ENCODE data around the gene LHFPL6.

DNA sequence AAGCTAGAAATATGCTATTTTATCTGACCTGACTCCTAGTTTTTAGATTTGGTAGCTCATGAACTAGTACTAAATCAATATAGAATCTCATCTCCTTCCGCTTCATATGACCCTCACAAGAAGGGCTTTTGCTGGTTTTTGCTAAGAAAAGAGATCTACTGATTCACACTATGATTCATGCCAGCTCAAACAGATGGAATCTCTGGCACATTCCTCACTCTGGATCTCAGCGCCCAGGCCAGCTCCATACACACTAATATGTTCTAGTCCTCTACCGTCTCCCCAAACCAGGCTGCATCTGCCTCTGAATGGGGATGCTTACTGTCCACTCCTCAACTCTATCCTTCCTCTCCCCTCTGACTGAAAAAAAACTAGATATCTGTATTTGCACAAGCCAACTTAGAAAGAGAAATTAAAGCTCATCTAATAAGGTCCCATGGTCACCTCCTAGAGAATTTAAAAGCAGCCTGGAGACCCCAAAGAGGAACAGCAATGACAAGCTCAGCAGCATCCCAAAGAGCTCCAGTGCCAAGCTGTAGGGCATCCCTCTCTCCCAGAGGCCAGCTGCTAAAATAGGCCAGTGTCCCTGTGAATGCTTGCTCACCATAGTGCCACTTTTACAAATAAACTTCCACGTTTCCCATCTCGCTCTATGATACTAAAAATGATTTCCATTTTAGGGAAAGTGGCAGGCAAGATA is 74.9 kb downstream of the LHFPL6 start:
- TF ChIP-seq, protein P1, sequence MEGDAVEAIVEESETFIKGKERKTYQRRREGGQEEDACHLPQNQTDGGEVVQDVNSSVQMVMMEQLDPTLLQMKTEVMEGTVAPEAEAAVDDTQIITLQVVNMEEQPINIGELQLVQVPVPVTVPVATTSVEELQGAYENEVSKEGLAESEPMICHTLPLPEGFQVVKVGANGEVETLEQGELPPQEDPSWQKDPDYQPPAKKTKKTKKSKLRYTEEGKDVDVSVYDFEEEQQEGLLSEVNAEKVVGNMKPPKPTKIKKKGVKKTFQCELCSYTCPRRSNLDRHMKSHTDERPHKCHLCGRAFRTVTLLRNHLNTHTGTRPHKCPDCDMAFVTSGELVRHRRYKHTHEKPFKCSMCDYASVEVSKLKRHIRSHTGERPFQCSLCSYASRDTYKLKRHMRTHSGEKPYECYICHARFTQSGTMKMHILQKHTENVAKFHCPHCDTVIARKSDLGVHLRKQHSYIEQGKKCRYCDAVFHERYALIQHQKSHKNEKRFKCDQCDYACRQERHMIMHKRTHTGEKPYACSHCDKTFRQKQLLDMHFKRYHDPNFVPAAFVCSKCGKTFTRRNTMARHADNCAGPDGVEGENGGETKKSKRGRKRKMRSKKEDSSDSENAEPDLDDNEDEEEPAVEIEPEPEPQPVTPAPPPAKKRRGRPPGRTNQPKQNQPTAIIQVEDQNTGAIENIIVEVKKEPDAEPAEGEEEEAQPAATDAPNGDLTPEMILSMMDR (IDR thresholded peaks at IDR 0.05) = no peak
- no peak for TF ChIP-seq POLR2A (IDR thresholded peaks at IDR 0.05)

Measured in prostate gland (tissue), 2 donors.